SK-N-DZ (cell line): Measurements from ENCODE around the gene PLXNA4.

ENCODE experiments used
- DNase-seq: peaks from one replicate; pipeline ENCODE4 v3.0.0-alpha.2; 2015; ENCODE audit warnings: low spot score

Gene PLXNA4

DNA sequence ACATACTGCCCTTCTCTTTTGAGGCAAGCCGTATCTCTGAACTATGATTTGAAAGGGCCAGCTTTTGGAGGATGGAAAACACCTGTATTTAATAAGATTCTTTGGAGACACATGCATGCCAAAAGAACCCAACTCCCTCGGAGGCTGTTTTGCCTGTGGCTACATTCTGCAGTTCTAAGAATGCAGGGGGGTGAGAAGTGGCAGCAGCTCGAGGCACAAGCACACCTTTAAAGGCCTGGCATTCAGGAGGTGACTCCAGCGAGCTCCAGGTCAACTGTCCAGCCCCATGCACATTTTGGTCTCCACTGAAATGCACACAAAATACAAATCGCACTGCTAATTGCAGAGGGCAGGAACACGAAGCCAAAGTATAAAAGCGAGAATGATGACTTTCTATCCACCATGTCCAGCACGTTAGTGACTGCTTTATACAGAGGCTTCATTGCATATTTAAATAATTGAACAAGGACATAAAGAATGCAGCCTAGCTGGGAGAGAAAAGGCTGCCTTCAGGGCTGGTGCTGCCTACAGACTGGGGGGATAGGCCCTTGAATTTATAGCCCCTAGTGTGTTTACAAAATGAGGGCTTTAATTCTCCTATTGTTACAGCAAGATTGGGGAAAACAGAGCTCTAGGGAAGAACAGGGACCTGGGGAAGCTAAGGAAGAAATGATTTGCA, 359.3 kb downstream of the PLXNA4 start:
- DNase-seq: no peak

DNA sequence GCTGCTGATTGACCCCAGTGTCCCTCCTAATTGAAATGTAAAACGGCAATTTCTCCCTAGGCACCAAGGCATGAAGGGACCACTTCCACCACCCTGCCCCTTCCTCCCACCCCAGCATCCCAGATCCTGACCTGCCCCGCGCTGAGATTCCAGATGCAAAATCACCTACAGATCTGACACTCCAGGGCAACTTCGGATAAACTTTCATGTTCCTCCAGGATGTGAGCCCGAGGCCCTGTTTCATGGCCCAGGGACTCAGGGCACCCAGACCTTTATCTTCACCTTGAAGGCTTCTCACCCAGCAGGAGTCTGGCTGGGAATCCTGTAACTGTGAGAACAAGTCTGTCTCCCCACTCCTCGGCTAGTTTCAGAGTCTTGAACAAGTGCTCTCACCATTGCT, 361.8 kb downstream of the PLXNA4 start:
- DNase-seq: no peak

DNA sequence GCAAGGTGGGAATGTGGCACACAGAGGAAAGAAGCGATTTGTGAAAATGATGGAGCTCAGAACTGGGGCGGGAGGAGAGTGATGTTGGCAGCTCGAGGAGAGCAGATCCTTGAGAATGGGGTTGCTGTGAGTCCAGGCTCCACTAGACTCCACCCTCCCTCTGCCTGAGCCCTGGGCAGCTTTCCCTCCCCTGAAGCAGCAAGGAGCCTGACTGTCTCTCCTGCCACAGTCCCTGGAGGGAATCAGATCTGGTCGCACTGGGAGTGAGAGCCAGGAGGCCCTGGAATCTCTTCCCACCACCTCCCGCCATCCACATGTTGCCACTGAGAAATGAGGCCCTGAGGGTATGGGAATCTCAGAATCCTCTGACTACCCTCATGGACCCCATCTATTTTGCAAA, 362.7 kb downstream of the PLXNA4 start:
- peak; percentile 28 for DNase-seq

DNA sequence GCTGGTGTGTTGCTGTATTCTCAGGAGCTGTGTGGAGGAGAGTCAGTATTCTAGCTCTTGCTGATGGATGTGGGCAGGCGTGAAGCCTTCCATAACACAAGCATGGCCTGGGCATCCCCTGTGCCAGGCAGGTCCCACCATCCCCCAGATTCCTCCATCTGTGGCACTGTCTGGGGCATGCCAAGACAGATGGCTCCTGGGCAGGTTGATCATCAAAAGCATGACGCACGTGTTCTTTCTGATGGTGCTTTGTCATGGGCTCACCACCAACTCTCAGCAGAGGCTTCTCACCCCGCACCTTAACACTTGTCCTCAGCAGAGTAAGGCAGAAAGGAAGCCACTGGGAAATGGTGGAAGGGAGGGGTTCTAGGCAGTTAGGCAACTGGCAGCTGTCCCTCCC, 364.3 kb downstream of the PLXNA4 start:
- no peak for DNase-seq

DNA sequence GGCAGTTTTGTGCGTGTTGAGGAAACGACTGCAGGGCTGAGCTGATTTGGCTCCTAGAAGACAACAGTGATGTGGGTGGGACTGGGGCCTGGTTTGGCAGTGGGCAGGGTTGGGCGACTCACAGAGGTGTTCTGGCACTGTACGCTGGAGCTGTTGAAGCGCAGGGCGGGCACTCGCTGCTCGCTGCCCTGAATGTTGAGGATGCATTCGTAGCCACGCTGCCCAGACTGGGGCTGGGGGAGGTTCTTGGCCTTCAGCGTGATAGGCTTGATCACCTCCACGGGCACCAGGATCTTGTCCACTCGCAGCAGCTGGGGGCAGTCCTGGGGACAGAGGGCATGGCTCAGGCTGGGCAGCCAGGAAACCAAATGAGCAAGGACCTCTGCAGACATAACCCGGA, 365.4 kb downstream of the PLXNA4 start:
- DNase-seq: no peak

DNA sequence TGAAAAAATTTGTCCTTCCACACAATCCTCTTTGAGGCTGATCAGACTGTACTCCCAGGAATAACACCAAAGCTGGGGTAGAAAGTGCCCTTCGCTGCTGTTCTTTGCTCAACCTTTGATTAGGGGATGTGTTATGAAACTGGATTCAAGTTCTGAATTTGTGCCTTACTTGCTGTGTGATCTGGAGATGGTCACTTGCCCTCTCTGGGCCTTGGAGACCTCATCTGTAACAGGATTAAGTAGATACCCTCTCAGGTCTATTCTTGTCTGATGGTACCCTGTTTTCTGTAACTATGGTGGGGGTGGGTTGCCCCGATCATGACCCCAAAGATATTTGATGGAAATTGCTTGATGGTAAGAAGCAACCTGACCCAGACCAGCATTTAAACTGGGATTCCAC, 368.5 kb downstream of the PLXNA4 start:
- no peak for DNase-seq

DNA sequence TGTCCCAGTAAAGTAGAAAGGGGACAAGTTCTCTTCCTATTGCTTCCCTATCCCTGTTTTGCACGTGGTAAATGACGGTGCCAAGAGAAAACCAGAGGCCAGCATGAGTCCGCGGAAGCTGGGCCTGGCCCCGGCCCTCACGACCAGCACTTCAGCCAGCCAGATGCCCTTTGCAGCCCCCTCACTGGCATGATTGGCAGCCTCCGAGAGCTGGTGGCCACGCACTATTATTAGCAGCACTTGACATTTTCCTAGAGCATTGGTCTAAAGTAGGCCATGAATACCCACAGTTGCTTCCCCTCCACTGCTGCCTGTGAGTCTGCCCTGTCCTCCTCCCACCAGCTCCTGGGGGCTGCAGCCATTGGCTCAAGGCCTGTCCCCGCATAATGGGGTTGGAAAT, 369.1 kb downstream of the PLXNA4 start:
- no peak for DNase-seq

DNA sequence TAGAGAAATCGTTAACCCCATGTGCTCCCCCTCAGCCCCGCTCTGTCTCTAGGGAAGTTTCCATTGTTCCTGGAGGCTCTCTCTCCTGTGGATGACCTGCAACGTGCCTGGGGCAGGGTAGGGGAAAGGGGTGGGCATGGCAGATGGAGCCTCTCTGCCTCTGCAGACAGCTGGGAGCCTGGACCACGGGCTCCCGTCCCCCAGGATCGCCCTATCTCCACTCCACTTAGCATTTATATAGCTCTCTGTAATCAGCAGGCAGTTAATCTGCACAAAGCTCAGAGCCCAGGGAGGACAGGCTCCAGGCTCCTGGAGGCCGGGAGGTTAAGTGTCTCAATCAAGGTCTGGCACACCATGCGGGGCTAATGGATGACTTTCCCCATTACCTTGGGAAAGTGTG, 369.7 kb downstream of the PLXNA4 start:
- DNase-seq: peak; percentile 62

DNA sequence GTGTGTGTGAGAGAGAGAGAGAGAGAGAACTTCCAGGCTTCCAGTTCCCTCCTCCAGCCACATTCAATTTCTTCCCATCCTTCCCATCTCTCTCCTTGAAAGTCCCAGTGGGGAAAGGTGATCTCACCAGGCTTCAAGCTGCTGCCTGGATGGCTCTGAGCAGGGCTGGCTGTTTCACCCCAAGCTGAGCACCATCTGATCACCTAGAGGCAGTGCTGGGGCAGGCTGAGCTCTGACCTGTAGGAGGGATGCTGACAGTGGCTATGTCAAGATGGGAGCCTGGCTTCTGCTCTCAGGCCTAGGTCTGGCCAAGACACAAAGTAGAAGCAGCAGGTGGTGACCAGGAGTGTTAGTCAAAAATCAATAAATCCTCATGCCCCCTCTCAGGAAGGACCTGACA, 370.8 kb downstream of the PLXNA4 start:
- DNase-seq: no peak

DNA sequence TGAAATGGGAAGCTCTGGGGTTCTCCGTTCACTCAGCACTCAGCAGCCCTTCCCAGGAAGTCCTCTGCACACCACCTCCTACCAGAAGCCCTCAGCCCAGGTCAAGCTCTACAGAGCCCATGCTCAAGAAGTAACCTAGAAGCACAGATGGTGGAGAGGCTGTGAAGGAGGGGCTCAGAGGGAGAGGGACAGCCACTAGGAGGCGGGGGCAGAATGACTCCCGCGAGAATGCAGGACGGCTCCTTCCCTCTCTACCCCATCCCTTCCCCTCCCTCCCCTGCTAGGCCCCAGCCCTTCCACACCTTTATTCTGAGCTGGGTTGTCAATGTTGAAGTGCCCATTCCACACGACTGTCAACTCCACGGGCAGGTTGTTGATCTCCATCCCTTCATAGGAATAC, 373.2 kb downstream of the PLXNA4 start:
- DNase-seq: no peak

DNA sequence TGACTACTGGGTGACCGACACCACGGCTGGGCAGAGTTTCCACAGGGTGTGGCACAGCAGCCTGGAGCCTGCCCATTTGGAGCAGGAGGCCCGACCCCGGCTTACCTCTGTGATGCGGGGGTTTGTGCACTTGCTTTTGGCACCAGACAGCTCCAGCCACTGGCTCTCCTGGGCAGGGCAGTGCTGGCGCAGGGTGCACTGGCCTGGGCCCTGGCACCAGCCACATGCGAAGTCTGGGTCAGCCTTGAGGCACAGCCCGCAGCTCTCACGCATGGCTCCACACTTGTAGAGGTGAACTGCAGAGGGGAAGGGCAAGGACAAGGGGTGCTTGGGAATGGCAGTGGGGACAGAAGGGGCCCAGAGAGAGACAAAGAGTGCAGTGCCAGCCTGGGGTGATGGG, 373.7 kb downstream of the PLXNA4 start:
- no peak for DNase-seq

DNA sequence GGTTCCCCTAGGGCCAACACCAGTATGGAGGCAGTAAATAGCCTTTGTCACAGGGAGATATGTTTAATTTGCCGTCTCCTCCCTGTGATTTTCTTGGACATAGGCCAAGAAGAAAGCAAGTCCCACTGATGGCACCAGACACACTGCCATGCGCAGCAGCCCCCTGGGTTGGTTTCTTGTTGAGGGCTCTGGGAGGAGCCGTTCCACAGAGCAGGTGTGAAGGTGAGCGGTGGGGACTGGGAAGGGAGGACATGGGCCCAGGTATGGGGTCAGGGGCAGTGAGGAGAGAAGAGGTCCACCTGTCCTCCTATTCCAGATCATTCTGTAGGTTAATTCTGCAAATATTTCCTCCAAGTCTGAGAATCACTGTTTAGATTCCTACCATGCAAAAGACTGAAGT, 376.1 kb downstream of the PLXNA4 start:
- DNase-seq: no peak

DNA sequence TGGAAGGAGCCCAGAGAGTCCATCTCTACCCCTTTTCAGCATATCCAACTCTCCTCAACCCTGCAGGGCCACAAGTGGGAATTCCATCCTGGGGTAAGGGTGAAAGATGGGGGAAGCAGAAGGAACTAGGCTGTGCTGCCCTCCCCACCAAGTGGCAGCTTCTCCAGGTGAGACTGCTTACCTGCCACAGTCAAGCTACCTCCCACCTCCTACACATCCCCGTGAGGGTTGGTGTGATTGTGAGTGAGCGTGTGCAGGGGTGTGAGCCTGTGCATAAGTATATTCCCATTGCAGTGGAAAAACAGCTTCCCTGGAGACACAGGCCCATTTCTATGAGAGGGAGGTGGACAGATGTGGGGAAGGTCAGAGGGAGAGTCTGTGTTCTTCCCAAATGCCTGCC, 376.6 kb downstream of the PLXNA4 start:
- DNase-seq: no peak

DNA sequence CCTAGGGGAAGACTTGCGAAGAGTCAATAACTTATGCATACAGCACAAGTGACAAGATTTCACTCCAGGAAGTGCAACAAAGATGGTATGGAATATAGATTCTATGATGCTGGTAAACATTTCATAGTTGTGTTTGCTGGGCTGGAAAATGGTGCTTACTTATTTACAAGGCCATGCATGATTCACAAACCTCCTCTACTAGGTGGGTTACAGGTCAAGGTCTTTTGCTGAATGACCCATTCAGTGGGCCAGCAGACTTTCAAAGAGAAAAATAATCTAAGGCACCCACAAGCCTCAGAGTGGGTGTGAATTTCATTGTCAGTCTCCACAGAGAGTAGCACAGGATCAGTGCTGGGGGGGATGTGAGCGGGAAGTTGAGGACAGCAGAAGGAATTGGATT, 378.5 kb downstream of the PLXNA4 start:
- DNase-seq: no peak

DNA sequence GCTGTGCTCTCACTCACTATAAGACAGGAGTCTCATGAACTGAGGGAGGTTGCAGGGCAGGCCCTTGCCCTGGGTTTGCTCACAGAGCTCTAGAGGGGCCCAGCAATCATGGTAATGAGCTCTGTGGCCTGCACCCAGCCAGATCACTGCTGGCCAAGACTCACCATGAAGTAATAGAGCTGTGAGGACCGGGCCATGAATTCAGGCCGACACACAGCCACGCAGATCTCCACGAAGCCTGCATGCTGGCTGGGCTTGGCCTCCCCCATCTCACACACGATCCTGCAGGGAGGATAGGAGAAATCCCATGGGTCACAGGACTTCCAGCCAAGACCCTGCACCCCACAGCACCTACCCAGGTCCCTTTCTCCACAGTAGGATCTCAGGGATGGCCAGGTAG, 382.4 kb downstream of the PLXNA4 start:
- no peak for DNase-seq

DNA sequence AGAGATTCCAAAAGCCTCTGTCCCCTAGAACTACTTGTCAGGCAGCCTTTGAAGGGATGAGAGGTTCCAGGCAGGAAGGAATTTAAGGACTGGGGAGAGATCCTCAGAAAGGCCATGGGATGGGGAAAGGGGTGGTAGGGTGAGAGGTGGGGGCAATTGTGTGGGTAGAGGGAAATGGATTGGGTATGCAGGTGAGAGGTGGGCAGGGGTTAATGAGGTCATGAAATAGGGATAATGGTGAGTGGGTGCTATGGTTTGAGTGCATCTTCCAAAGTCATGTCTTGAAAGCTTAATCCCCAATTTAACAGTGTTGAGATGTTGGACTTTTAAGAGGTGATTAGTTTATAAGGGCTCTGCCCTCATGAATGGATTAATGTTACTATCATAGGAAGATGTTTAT, 383.5 kb downstream of the PLXNA4 start:
- DNase-seq: no peak

DNA sequence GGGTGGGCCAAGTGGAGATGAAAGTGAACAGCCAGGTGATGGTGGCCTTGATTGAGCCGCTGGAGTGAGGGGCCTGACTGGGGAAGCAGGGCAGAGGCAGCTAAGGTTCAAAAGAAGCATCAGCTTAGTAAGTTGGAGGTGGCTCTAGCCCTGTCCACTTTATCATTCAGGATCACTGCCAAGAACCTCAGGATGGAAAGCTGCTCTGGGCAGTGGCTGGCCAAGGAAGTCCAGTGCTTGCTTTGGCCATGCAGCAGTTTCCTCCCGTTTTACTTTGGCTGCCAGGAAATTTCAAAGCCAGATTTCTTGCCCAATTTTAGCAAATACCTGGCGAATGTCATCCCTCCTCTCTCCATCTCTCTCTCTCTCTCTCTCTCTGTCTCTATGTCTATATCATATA, 384.9 kb downstream of the PLXNA4 start:
- DNase-seq: no peak

DNA sequence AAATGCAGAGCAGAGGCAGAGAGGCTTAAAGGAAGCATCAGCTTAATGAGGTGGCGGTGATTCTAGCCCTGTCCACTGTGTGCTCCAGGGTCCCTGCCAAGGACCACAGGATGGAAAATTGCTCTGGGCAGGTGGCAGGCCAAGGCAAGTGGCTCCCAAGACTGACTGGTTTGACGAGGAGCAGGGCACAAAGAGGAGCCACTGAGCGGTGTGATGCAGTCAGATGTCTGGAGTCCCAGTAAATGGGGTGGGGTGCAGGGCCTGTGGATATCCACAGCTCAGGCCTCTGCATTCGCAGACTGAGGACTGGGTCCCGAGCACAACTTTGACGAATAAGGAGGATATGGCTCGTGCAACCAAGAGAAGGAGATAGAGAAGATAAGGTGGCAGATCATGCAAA, 385.6 kb downstream of the PLXNA4 start:
- peak; percentile 31 for DNase-seq

DNA sequence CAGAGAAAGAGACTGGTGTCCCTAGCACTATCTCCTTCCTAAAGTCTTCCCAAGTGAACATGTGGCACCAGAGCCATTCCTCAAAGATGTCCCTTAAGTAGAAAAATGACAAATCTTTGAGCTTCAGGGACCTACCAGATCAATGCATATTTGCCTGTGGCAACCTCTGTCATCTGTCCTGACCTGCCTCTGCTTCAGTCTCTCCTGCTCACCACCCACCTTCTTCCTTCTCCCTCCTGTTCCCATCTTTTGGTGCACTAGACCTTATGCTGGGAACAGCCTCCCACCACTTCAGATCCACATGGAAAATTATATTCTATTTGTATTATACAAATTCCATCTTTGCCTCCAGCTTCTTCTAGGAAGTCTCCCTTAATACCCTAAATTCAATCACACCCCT, 386.4 kb downstream of the PLXNA4 start:
- DNase-seq: no peak

DNA sequence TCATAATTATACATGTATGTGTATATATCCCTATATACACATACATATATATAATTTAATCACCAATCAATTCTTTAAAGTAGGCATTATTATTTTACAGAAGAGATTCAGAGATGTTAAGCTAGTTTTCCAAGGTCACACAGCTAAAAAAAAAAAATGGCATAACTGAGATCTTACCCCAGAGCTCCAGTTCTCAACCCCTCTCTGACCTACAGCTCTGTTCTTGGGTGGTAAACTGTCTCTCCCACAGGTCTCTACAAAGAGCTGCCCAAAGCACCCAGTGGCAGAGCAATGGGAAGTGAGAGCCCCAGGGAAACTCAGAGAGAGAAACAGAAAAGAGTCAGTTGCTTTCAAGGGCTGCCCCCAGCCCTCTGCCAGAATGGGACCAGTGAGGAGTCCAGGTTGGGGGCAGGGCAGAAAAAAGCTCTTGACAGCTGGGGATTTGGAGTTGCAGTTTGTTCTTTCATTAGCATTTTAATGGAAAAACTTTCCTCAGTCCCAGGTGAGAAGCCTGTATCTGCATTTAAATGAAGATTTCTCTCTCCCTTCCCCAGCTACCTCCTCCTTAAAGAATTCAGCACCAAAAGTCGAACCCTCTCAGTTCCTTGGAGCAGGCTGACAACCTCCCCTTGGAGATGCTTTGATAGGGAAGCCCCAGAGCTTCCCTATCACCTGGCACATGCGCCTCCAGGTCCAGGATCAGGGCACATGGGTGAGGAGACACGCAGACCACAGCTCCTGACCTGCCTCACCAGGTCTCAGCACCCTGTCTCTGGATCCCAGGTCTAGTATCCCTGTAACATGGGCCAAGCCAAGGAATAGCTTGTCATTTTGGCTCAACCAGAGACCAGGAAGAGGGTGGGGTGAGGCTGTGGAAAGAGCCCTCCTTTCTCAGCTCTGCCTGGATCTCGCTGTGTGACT, 388.1 kb downstream of the PLXNA4 start:
- DNase-seq: no peak

DNA sequence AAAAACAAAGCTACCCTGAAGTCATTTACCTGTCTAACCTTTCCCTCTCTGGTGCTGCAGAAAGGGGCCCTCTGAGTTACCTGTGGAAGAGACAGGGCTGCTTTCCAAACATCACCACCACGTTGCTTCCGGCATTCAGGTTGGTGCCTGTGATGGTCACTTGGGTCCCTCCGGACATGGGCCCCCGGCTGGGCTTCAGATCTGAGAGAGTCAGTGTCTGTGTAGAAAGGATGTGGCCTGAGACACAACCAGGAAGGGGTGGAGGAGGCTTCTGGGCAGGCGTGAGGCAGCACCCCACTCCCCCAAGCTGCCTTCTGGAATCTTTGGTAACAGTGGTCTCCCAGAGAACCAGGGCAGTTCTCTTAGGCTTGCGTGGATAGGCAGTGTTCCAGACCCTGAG, 388.9 kb downstream of the PLXNA4 start:
- DNase-seq: no peak

DNA sequence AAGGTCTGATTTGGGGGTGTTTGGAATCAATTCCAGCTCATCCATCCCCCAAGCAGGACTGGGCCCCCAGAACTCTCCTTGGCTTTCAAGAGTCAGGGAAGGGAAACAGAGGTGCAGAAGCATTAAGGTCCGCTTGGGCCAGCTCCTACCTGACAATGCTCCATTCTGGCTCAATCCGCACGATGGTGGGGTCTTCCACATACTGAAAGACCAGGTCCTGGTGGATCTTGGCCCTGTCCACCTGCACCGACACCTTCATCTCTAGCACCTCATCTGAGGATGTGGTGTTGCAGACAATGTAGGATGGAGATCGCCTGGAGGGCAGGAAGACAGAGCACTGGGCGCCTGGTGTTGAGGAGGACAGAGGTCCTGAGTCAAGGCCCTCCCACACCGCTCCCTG, 391.1 kb downstream of the PLXNA4 start:
- no peak for DNase-seq

DNA sequence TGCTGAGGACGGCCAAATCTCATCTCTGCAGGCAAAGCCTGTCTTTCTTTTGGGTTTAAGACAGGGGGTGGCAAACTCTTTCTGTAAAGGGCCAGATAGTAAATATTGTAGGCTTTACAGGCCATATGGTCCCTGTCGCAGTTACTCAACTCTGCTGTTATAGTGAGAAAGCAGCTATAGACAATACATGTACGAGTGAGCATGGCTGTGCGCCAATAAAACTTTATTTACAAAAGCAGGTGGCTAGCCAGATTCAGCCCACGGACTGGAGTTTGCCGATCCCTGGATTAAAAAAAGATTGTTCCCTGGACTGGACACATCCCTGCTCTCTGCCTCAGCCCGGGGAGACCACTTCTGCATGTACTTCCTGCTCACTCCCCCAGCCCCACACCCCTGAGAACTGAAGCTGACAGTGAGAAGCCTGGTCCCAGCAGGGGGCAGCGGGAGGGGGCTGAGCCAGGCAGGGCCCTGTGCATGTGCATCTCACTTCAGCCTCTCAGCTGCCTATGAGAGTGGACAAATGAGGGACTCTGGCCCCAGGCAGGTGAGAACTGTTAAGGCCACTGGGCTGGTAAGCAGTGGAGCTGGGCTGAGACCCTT, 392.4 kb downstream of the PLXNA4 start:
- no peak for DNase-seq
